ENCODE measurements around the gene OR52B2. TPM values are rescaled to one million over a fixed set of nuclear protein-coding genes. Genes with fewer than 3 reads are reported as not detected.

Gene OR52B2
- total and polyA plus RNA-seq, 2 of the 8 experiments (the other 6 are each of a cell fraction or from before 2014, with no cell fraction given) = 0.15 TPM; not detected in 1

GRCh38 chr11:6151117-6151516 is 19.0 kb downstream of the OR52B2 start (continued):
- TF ChIP-seq CHD7 (IDR thresholded peaks at IDR 0.05; ENCODE audit: insufficient replicate concordance, low read length) = no peak
- TF ChIP-seq SP1 (IDR thresholded peaks at IDR 0.05; ENCODE audit: low read depth, low read length) = no peak
- no peak for TF ChIP-seq SIN3A (conservative IDR thresholded peaks at IDR 0.05 in 1 of 2, IDR thresholded peaks at IDR 0.05 in 1 of 2; ENCODE audit: low read depth in 1 of 2, low read length in 2 of 2)
- no peak for TF ChIP-seq E2F6 (IDR thresholded peaks at IDR 0.05)
- no peak for TF ChIP-seq KDM4A (IDR thresholded peaks at IDR 0.05; ENCODE audit: low read depth, low read length, severe bottlenecking)
- TF ChIP-seq RFX5 (IDR thresholded peaks at IDR 0.05; ENCODE audit: borderline replicate concordance, low read depth, low read length) = no peak
- no peak for TF ChIP-seq HDAC2 (IDR thresholded peaks at IDR 0.05; ENCODE audit: borderline replicate concordance in 1 of 2, low read depth in 2 of 2, low read length in 2 of 2)
- TF ChIP-seq SP4 (IDR thresholded peaks at IDR 0.05; ENCODE audit: low read length) = no peak
- no peak for TF ChIP-seq JUND (IDR thresholded peaks at IDR 0.05; ENCODE audit: low read length)
- no peak for TF ChIP-seq CREB1 (IDR thresholded peaks at IDR 0.05)
